DOHH2 (cell line): ENCODE results near the gene AQP5.

Experiments used
- EZH2phosphoT487 ChIP-seq: fragments of 200-600 bp; sonication (generic); IDR thresholded peaks from 2 replicates; pipeline ENCODE4 v1.6.1; 2017; ENCODE audit warnings: borderline replicate concordance, mild to moderate bottlenecking, antibody characterized with exemption, low read length, moderate library complexity, mixed read lengths
- TF ChIP-seq, protein P1 (sequence below): fragments of 200-600 bp; sonication (generic); IDR thresholded peaks from one replicate; pipeline ENCODE4 v1.5.1; 2014; ENCODE audit warnings: antibody characterized with exemption, mild to moderate bottlenecking, low read depth, low read length; ENCODE audit not compliant: poor library complexity, severe bottlenecking

DNA sequence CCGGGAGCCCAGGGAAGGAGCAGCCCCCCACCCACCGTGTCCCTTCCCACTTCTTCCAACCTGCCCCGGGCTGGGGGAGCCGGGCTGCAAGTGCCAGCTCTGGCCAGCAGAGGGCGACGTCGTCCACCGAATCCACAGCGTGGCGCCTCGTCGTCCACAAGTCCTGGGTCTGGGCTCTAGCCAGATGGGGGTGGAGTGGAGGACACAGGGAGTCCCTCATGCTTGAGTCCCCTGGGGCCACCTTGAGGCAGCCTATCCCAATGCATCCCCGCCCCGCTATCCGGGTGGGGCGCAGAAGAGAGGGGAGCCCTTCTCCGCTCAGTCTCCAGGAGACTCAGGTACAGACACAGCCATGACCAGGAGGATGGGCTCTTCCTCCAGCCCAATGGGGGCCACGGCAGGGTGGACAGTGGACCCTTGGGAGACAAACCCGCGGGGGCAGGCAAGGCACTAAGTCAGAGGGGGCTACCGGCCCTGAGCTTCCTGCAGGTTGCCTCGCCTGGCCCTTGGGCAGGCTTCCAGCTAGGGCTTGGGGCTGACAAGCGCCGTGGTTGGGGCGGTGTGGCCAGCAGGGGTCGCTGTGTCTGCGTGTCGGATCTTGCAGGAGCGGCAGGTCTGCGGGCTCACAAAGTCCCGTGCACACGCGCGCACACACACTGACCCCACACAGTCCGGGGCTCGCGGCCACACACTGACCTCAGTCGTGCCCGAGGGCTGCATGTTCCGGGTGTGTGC is 5.5 kb downstream of the AQP5 start:
- TF ChIP-seq, protein P1, sequence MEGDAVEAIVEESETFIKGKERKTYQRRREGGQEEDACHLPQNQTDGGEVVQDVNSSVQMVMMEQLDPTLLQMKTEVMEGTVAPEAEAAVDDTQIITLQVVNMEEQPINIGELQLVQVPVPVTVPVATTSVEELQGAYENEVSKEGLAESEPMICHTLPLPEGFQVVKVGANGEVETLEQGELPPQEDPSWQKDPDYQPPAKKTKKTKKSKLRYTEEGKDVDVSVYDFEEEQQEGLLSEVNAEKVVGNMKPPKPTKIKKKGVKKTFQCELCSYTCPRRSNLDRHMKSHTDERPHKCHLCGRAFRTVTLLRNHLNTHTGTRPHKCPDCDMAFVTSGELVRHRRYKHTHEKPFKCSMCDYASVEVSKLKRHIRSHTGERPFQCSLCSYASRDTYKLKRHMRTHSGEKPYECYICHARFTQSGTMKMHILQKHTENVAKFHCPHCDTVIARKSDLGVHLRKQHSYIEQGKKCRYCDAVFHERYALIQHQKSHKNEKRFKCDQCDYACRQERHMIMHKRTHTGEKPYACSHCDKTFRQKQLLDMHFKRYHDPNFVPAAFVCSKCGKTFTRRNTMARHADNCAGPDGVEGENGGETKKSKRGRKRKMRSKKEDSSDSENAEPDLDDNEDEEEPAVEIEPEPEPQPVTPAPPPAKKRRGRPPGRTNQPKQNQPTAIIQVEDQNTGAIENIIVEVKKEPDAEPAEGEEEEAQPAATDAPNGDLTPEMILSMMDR = peak; percentile 88
- no peak for TF ChIP-seq EZH2phosphoT487
